Mesodermal cell (in vitro differentiated cells): ENCODE results near the gene EPYC. TPM values are rescaled to one million over a fixed set of nuclear protein-coding genes. Genes with fewer than 3 reads are reported as not detected.

ENCODE experiments used
- H3K27ac ChIP-seq: 2 replicates; pipeline ENCODE4 v1.7.0; 2013; ENCODE audit warnings: mild to moderate bottlenecking, low read depth, low read length, moderate library complexity; ENCODE audit not compliant: severe bottlenecking
- H3K36me3 ChIP-seq: 2 replicates; pipeline ENCODE4 v1.7.1; 2013; ENCODE audit warnings: mild to moderate bottlenecking, low read length, moderate library complexity; ENCODE audit not compliant: control insufficient read depth, insufficient read depth
- H3K4me1 ChIP-seq: one replicate; pipeline ENCODE4 v1.7.1; 2013; ENCODE audit warnings: mild to moderate bottlenecking, low read length; ENCODE audit not compliant: insufficient read depth, control insufficient read depth, poor library complexity, severe bottlenecking
- H3K4me3 ChIP-seq: 2 replicates; pipeline ENCODE4 v1.7.0; 2013; ENCODE audit warnings: low read length, control low read depth, mild to moderate bottlenecking; ENCODE audit not compliant: insufficient read depth, poor library complexity, severe bottlenecking; ENCODE audit errors: extremely low read depth
- H3K9me3 ChIP-seq: 2 replicates; pipeline ENCODE4 v1.7.1; 2013; ENCODE audit warnings: mild to moderate bottlenecking, low read length, moderate library complexity; ENCODE audit not compliant: control insufficient read depth
- WGBS, 2 experiments: methylation state at CpG; one replicate each; pipeline ENCODE4 v1.1.5; 2013; ENCODE audit warnings: missing lambda C conversion rate in 2 of 2; ENCODE audit not compliant: insufficient coverage in 2 of 2; 5-methylcytosine and 5-hydroxymethylcytosine counted together
- polyA plus RNA-seq, 2 experiments: library from polyadenylated mRNA; stranded (reverse); fragments of 50-300 nt; gene quantifications; one replicate each; pipeline ENCODE4 v1.2.3, GENCODE V29; 2013

The EPYC gene, protein sequence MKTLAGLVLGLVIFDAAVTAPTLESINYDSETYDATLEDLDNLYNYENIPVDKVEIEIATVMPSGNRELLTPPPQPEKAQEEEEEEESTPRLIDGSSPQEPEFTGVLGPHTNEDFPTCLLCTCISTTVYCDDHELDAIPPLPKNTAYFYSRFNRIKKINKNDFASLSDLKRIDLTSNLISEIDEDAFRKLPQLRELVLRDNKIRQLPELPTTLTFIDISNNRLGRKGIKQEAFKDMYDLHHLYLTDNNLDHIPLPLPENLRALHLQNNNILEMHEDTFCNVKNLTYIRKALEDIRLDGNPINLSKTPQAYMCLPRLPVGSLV
- not detected for polyA plus RNA-seq (2013, experiment 1 of 2)
- polyA plus RNA-seq (2013, experiment 2 of 2), result not detected

DNA sequence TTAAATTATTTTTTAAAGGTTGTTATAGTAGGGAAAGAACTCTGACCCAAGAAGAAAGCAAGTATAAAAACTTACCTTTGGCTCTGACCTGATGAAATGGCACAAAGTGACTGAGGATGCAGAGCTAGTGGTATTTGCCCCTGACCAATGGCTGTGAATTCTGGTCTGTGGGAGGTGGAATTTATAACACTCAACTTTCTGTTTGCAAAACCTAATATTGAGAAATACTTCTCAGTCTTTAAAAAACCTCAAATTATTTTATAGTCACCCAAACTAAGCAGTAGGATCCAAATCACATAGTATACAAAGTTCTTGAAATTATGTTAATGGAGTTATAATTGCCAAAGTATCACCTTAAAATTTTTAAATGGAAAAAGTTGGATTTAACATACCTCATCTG lies at the start of gene EPYC:
Gene EPYC, minus strand, starts transcription at position 101 of the 400 bp plus-strand sequence. CDS start 2,407 bp downstream, outside the sequence.
- H3K4me3 ChIP-seq, result no peak within 1 kb of the TSS
- H3K36me3 ChIP-seq, result no peaks in the 10 kb centered on the region
- H3K27ac ChIP-seq, result no peak within 1 kb of the TSS
- no peaks in the 10 kb centered on the region for H3K4me1 ChIP-seq
- H3K9me3 ChIP-seq, result no peaks in the 10 kb centered on the region

DNA sequence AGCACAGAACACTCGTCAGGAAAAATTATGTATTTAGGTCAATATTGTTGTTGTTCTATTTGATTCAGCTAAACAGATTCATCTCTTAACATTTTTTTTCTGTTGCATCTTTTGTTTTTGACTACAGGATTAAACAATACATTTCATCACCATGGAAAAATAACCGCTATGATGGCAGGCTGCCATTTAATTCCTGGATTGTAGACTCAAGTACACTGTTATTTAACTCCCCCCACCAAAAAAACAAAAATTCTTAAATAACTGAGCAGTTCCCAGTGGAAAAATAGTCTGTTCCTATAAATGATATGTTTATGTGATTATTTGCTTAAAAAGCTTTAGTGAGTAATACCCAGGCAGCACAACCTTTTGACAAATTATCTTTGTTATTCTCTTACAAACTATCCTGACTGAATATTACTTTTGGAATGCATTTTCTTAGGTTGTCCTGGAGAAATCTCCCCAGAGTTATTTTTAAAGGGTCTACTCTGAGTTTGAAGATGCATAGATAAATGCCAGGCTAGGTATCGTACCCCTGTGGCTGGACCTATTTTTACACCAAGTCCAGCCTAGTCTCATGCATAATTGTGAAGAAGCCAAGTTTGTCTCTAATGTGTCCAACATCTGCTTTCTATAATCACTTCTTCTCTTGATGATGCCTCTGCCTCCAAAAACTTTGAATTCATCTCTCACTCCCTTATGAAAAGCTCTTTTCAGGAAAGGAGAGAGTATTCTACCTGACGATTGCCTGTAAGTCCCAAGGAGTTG lies 49.4 kb upstream of the EPYC start:
- 100% methylated on average over 1 to 2 of the region's 4 CpGs for WGBS, 2 experiments
- H3K4me1 ChIP-seq, result no peaks in the 10 kb centered on the region
- H3K27ac ChIP-seq, result no peak overlapping the region
- no peaks in the 10 kb centered on the region for H3K9me3 ChIP-seq
- no peak overlapping the region for H3K4me3 ChIP-seq
- H3K36me3 ChIP-seq, result no peaks in the 10 kb centered on the region

DNA sequence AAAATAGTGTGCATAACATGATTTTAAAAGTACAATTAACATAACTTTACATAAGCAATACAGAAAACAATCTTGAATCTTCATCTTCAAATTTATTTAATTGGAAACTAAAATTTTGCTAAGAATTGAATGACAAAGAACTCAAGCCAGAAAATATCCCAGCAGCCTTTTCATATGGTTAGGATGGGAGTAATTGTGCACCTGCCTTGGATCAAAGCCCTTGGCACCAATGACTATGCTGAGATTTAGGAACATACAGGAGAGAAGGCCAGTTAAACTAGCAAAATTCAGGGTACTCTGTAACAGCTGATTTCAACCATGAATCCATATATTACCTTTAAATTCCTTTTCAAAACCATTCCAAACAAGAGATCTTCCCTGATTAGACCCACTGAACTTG lies 47.3 kb upstream of the EPYC start:
- H3K27ac ChIP-seq, result no peak overlapping the region
- no peaks in the 10 kb centered on the region for H3K4me1 ChIP-seq

DNA sequence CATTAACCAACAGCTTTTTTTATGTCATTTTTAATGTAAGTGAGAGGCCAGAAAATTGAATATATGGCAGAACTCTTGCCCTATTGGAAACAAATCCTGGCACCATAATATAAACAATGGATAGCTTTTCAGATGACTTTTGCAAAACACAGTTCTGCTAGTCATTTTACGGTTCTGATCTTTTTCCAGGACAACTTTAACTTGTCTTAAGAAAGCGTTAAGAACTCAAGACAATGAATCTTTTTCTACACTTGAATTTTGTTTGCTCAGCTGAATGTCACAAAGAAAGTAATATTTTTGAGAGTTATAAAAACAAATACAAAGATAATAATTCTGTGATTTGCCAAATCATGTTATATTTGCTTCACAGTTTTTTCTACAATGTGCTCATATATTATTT lies 39.8 kb upstream of the EPYC start:
- Histone ChIP-seq H3K4me1 (no peaks in the 10 kb centered on the region), H3K4me3 (no peak overlapping the region), H3K27ac (no peak overlapping the region), H3K9me3 (no peaks in the 10 kb centered on the region), H3K36me3 (no peaks in the 10 kb centered on the region)
- WGBS, 2 experiments, result 80 to 100% methylated on average over 1 of the region's 2 CpGs

More for the DNA sequence above, 47.3 kb upstream of the EPYC start:
- no peaks in the 10 kb centered on the region for H3K36me3 ChIP-seq
- no peaks in the 10 kb centered on the region for H3K9me3 ChIP-seq
- H3K4me3 ChIP-seq, result no peak overlapping the region

DNA sequence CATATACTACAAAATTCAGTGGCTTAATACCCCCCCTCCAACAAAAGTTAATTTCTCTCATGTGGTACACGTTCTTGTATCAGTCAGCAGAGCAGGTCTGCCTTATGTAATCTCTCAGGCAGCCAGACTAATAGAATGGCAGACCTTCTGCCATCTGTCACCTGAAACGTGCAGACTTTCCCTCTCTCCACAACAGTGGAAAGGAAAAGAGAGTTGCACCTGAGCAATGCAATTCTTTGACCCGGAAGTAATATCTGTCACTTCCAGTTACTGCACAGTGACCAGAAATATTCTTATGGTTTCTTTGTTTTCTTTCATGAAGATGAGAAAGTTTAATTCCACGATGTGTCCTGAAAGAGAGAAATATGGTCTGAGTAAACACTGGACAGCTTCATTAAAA lies 38.6 kb upstream of the EPYC start:
- H3K4me1 ChIP-seq, result no peaks in the 10 kb centered on the region
- H3K4me3 ChIP-seq, result no peak overlapping the region
- H3K27ac ChIP-seq, result no peak overlapping the region
- WGBS, 2 experiments, result 67 to 90% methylated on average over 1 to 2 of the region's 4 CpGs
- no peaks in the 10 kb centered on the region for H3K36me3 ChIP-seq
- no peaks in the 10 kb centered on the region for H3K9me3 ChIP-seq

DNA sequence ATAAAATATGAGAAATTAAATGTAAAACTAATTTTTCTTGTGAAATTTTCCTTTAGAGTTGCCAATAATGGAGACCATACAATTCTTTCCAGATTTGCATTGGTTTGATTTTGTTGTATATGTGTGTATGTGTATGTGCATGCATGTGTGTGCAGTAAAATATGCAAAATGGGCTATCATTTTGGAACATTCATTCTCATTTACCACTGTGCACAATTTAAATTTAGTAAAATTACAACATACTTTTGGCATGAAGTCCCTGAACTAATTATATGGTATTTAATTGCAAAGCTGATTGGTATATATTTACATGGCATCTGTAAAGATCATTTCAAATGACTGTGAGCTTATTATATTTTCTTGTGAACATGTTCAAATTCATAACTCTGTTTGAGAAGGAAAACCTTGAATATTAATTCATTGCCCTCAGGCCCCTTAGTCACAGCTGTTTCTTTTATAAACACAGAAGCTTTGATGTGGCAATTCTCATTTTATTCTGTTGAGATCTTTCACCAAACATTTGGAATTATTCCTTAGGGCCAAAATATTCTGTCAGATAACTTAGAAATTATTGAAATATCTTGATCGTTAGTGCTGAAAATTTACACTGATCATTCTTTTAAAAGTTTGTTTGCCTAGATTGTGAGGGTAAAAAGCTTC lies 35.5 kb upstream of the EPYC start:
- Histone ChIP-seq H3K9me3 (no peaks in the 10 kb centered on the region), H3K27ac (no peak overlapping the region), H3K4me3 (no peak overlapping the region), H3K4me1 (no peaks in the 10 kb centered on the region), H3K36me3 (no peaks in the 10 kb centered on the region)
- WGBS, 2 experiments, result no CpG with 5 or more reads among the region's 1 CpG

DNA sequence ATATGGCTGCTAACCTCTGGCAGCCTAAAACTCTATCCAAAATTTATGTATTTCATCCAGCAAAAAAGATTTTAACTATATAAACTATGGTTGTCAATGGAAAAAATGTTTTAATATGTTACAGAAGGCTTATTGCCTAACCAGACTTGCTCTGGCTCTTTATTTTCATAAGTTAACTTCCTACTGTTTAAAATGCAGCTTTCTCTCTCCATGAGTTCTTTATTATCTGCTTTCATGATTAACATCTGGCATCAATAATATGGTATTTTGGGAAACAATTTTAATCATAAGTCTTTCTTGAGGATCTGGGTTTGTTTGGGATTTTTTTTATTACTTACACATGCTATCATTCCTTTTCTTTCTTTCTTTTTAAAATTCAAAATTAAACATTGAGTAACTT lies 32.5 kb upstream of the EPYC start:
- no peaks in the 10 kb centered on the region for H3K4me1 ChIP-seq
- no peak overlapping the region for H3K4me3 ChIP-seq
- H3K36me3 ChIP-seq, result no peaks in the 10 kb centered on the region

DNA sequence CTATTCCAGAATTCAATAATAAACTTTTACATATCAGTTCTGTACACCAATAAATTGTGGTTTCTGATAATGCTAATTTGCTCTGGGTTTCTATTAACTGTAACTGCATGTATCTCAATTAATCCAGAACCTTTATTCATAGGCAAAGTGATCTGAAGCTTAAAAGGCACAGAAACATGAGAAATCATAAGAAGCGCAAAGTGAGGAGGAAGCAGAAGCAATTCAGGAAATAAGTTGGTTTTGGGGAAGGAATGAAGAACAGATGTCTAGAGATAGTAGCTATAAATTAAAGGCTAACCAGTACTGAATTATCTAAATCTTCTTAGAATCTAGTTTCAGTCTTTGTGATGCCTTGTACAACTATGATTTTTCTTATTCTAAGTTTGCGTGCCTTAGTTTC lies 28.5 kb upstream of the EPYC start:
- Histone ChIP-seq H3K27ac (no peak overlapping the region), H3K36me3 (no peaks in the 10 kb centered on the region), H3K4me1 (no peaks in the 10 kb centered on the region), H3K9me3 (no peaks in the 10 kb centered on the region), H3K4me3 (no peak overlapping the region)
- WGBS, 2 experiments, result 90 to 100% methylated on average over 1 to 2 of the region's 2 CpGs

More for the DNA sequence above, 32.5 kb upstream of the EPYC start:
- no peak overlapping the region for H3K27ac ChIP-seq
- H3K9me3 ChIP-seq, result no peaks in the 10 kb centered on the region

DNA sequence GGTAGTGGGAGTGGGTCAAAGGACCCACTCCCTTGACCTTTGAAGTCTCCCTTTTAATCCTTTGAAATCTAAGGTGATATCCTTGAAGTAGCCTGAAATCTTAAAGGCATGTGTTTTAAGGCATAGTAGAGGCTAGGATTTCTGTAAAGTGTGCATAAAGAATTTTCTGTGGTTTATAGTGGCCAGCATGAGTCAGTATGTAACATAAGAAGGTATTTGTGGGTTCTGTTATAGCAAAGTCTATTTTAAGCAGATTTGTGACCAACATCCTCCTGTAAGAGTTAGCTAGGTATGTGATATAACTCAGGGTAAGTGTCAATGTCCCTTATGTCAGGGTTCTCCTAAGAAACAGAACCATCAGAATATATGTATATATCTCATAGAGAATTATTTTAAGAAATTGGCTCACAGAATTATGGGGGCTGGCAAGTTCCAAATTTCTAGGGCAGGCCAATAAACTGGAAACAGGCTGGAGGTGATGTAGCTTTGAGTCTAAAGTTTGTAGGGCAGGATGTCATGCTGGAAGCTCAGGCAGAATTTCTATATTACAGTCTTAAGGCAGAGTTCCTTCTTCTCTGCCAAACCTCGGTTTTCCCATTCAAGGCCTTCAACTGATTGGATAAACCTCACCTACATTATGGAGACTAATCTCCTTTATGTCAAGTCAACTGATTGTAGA lies 18.7 kb upstream of the EPYC start:
- Histone ChIP-seq H3K4me1 (no peaks in the 10 kb centered on the region), H3K27ac (no peak overlapping the region), H3K4me3 (no peak overlapping the region), H3K9me3 (no peaks in the 10 kb centered on the region), H3K36me3 (no peaks in the 10 kb centered on the region)
- 100% methylated on average over 1 of the region's 1 CpG; no CpG with 5 or more reads in 1 of the 2 experiments for WGBS, 2 experiments

DNA sequence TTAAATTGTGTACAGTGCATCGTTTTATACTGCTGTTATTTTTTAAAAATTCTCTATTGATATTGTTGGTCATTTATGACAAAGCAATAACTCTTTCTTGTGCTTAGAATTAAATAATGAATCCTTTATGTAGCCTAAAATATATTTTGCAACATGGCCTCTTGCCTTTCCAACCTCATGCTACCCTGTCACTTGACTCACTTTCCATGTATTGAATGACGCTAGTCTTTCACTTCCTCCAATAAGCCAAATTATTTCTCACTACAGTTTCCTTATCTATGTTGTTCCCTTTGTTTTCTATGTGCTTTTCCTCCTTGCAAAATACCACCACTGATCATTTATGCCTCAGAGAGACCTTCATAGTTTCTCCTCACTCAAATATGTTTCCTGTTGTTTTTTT lies 16.3 kb upstream of the EPYC start:
- Histone ChIP-seq H3K4me3 (no peak overlapping the region), H3K27ac (no peak overlapping the region), H3K9me3 (no peaks in the 10 kb centered on the region), H3K36me3 (no peaks in the 10 kb centered on the region), H3K4me1 (no peaks in the 10 kb centered on the region)
- 94 to 95% methylated on average over 1 of the region's 2 CpGs for WGBS, 2 experiments
